WI38 (cell line): ENCODE measurements around the gene PHF19.

ENCODE experiments used
- H3K4me3 ChIP-seq: 2 replicates; pipeline ENCODE4 v1.5.1; 2011; ENCODE audit warnings: low read depth, mild to moderate bottlenecking, control low read depth, low read length
- TF ChIP-seq, protein P1 (sequence below): IDR thresholded peaks from 2 replicates; pipeline ENCODE4 v1.5.1; 2012; ENCODE audit warnings: low read depth, mild to moderate bottlenecking, control low read depth, low read length

PHF19 gene

DNA sequence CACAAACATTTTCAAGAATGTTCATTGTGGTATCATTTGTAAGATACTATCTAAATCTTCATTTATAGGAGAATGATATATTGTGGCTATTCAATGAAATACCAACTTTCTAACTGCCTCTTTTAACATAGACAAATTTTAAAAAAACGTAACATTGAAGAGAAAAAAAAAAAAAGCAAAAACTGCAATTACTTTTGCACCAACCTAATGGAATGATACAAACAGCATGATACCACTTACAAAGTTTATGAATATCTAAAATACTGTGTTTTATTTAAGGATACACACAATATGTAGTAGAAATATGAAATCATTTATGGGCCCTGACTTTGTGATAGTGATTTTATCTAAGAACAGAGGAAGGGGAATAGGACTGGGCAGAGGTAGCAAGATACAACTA lies 58.4 kb downstream of the PHF19 start:
- H3K4me3 ChIP-seq: no peak overlapping the region
- TF ChIP-seq, protein P1, sequence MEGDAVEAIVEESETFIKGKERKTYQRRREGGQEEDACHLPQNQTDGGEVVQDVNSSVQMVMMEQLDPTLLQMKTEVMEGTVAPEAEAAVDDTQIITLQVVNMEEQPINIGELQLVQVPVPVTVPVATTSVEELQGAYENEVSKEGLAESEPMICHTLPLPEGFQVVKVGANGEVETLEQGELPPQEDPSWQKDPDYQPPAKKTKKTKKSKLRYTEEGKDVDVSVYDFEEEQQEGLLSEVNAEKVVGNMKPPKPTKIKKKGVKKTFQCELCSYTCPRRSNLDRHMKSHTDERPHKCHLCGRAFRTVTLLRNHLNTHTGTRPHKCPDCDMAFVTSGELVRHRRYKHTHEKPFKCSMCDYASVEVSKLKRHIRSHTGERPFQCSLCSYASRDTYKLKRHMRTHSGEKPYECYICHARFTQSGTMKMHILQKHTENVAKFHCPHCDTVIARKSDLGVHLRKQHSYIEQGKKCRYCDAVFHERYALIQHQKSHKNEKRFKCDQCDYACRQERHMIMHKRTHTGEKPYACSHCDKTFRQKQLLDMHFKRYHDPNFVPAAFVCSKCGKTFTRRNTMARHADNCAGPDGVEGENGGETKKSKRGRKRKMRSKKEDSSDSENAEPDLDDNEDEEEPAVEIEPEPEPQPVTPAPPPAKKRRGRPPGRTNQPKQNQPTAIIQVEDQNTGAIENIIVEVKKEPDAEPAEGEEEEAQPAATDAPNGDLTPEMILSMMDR: no peak

DNA sequence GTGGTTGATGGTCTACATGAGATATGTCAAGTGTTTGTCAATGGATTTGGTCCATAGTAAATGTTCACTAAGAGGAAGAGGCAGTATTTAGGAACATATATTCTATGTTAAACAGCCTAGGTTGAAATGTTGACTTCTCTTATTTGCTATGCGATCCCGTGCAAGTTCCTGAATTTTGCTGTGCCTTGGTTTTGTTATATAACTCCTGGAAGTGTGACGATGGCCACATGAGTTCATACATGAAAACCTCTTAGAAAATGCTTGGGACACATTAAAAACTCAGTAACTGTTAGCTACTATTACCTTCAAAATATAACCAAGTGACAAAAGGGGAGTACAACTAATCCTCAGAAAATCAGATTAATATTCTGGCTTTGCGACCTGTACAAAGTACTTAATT lies 61.9 kb downstream of the PHF19 start:
- TF ChIP-seq, protein P1: no peak
- H3K4me3 ChIP-seq: no peak overlapping the region

DNA sequence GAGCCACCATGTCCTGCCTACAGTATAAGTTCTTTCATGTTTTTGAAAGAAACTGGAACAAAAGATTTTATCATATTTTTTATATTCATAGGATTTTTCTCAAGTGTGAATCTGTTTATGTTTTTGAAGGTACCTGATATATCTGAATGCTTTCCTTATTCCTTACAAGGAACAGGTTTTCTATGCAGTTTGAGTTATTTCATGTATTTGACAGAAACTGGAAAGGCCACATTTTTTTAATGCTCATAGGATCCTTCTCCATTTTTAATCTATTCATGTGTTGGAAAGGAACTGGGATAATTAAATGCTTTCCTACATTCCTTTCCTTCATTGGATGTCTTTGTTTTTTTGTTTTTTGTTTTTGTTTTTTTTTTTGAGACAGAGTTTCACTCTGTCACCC lies 68.1 kb downstream of the PHF19 start:
- no peak overlapping the region for H3K4me3 ChIP-seq
- TF ChIP-seq, protein P1: no peak

DNA sequence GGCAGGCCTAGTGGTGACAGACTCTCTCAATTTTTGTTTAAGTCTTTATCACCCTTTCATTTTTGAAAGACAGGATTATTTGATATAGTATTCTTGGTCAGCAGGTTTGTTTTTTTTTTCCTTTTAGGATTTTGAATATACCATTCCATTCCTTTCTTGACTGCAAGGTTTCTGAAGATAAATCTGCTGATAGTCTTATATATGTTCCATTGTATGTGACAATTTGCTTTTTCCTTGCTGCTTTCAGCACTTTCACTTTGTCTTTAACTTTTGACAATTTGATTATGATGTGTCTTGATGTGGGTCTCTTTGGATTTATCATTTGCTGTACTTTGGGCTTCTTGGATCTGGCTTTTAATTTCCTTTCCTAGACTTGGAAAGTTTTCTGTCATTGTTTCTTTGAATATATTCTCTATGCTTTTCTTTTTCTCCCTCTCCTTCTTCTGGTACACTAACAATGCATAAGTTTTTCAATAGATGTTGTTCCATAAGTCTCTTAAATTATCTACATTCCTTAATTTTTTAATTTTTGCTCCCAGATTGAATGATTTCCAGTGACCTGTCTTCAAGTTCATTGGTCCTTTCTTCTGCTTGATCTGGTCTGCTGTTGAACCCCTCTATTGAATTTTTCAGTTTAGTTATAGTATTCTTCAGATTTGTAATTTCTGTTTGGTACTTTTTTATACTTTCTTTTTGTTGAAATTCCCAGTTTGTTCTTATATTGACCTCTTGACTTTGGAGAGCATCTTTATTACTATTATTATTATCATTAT lies 69.2 kb downstream of the PHF19 start:
- TF ChIP-seq, protein P1: no peak
- no peak overlapping the region for H3K4me3 ChIP-seq
